ENCODE measurements around the gene TMCC1.
"Not testable (repeated sequence)": the region's sequence is repeated elsewhere in the genome, so short reads cannot be mapped to it uniquely, and the experiment has no call there.

Gene TMCC1

DNA sequence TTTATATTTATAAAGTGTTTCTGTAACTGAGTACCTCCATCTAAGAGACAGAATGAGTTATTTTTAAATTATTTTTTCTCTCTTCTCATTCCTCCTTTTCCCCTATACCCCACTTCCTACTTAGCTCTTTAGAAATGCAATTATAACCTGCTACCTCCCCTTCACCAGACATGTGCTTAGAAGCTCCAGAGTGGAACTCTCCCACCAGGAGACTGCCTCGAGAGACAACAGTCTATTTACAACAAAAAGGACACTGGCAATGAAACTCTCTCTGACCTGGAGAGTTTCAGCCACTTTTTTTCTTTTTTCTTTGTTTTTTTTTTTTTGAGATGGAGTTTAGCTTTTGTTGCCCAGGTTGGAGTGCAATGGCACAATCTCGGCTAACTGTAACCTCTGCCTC is 177.7 kb downstream of the TMCC1 start:
- DNase-seq = no peak

DNA sequence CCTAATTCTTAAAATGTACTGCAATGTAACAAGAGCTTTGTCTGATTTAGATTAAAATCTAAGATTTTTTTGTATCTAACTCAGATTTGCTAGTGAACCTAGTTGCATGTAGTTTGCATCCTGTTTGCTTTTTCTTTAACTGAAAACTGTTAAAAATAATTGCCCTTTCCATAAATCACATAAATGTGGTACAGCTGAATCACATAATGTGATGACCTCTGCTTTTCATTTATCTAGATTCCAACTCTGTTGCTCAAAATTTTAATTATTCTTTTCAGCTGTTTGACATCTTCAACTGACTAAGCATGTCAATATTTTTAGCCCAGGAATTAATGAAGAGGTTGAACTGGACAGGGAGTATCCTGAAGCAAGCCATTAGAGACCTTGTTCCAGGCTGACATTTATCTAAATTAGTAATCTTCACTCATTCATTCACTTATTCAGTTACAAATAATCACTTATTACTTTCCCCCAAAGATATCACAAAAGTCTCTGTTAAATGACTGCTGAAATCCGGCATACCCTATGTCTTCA is 185.1 kb downstream of the TMCC1 start:
- no peak for DNase-seq

DNA sequence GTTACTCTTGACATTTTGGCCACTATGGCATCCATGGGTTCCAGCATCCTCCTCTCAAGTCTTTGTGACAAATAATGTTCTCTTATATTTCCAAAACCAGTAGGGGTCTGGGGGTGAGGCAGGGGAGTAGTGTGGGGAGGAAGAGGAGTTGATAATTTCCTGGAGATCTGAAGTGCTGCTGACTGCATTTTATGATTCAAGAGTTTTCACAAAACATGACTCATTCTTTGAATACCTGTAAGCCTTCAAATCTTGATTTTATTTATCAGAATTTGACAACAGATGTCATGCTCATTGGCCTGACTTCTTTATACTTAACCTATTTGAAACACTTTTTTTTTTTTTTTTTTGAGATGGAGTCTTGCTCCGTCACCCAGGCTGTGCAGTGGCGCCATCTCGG is 188.2 kb downstream of the TMCC1 start:
- no peak for DNase-seq

DNA sequence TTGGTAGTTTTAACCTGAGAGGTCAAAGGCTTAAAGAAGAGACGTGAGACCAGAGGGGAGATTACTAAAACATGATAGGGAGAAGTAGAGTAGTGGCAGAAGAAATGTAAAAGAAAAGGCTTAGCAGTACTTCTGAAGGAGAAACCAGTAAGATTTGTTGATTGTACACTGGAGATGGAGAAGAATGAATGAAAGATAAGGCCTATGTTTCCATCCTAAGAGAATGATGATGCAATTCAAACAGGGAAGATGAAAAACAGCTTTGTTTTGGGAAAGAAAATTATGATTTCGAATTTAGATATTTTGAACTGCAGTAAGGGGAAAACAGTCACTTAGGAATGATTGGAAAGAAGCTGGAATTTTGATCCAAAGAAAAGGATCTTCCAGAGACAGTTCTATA is 189.6 kb downstream of the TMCC1 start:
- no peak for DNase-seq

DNA sequence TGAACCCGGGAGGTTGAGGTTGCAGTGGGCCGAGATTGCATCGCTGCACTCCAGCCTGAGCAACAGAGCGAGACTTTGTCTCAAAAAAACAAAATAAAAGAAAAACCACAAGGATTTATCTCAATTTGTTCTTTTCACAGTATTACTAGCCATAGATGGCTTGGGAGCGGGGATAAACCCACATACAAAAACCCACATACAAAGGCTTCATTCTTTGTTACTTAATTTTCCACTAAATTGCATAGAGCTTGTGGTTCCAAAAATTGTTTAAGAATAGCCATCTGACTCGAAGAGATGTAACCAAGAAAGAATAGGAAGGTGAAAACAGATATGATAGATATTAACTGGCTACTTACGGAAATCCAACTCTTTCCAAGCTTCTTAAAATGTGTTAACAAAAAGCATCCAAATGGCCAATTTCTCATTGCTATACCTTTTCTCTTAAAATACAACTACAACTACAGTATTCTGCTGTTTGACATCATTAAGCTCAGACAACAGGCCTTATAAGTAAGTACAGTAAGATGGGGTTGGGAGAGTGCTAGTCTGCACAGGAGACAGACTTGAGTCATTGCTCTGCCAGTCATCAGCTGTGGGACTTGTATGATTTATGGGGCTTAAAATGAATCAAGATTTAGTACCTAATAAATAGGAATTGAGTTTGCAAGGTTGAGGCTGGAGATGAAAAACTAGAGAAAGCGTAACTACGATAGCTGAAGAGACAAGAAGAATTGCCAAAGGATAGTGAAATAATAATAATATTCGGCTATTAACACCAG is 190.4 kb downstream of the TMCC1 start:
- no peak for DNase-seq

DNA sequence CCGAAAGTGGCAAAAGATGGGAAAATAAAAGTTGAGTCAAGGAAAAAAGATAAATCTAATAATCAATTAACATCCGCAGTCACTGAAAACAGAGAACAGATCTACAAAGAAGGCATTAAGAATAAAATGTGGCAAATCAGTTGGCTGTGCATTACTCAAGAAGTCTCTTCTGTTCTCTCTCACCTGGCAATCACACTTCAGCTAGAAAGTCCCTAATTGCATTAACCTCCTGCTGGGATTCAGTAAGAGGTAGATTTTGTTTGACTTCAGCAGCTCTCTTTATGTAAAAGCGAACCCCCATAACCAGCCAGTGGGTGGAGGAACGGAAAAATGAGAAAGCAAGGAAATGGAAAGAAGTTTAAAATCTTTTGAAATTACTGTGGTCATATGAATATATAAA is 192.3 kb downstream of the TMCC1 start:
- no peak for DNase-seq

DNA sequence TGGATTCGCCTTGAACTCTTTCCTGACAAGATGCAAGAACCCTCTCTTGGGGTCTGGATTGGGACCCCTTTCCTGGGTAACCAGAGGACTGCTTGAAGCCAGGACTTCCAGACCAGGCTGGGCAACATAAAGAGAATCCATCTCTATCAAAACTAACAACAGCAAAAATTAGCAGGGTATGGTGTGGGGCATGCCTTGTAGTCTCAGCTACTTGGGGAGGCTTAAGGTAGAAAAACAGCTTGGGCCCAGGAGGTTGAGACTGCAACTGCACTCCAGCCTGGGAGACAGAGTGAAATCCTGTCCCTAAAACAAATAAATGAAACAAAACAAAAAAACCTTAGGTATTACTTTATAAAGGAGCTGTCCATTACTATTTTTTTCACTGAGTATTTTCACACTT is 193.9 kb downstream of the TMCC1 start:
- DNase-seq = no peak

DNA sequence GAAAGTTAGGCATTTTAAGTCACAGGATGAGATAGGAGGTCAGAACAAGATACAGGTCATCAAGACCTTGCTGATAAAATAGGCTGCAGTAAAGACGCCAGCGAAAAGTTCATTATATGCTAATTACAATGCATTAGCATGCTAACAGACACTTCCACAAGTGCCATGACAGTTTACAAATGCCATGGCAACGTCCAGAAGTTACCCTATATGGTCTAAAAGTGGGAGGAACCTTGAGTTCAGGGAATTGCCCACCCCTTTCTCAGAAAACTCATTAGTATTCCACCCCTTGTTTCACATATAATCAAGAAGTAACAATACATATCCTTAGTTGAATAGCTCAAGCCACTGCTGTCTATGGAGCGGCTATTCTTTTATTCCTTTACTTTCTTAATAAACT is 194.3 kb downstream of the TMCC1 start:
- DNase-seq = no peak

DNA sequence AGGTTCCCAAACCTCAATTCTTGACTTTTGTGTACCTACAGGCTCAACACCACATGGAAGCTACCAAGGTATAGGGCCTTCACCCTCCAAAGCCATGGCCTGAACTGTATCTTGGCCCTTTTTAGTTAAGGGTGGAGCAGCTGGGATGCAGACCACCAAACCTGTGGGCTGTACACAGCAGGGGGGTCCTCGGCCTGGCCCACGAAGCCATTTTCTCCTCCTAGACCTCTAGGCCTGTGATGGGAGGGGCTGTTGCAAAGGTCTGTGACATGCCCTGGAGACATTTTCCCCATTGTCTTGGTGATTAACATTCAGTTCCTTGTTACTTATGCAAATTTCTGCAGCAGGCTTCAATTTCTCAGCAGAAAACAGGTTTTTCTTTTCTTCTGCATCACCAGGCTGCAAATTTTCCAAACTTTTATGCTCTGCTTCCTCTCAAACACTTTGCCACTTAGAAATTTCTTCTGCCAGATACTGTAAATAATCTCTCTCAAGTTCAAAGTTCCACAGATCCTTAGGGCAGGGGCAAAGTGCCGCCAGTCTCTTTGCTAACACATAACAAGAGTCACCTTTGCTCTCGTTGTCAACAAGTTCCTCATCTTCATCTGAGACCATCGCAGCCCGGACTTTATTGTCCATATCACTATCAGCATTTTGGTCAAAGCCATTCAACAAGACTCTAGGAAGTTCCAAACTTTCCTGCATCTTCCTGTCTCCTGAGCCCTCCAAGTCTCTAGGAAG is 196.1 kb downstream of the TMCC1 start:
- DNase-seq = no peak

DNA sequence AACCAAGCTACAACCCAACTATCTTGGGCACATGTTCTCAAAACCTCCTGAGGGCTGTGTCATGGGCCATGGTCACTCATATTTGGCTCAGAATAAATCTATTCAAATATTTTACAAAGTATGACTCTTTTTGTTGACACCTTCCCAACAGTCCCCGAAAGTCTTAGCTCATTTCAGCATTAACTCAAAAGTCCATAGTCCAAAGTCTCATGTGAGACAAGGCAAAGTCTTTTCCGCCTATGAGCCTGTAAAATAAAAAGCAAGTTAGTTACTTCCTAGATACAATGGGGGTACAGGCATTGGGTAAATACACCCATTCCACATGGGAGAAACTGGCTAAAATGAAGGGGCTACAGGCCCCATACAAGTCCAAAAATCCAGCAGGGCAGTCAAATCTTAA is 197.1 kb downstream of the TMCC1 start:
- not testable (repeated sequence) for DNase-seq

DNA sequence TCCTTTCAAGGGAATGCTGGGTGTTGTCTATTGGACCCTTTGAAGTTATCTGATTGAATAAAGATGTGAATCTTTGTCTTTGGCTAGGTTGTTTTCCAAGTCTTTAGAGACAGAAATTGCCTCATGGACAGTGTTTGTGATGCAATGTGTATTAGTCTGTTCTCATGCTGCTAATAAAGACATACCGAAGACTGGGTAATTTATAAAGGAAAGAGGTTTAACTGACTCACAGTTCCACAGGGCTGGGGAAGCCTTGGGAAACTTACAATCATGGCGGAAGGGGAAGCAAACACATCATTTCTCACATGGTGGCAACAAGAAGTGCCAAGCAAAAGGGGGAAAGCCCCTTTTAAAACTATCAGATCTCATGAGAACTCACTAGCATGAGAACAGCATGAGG is 198.3 kb downstream of the TMCC1 start:
- DNase-seq = no peak

DNA sequence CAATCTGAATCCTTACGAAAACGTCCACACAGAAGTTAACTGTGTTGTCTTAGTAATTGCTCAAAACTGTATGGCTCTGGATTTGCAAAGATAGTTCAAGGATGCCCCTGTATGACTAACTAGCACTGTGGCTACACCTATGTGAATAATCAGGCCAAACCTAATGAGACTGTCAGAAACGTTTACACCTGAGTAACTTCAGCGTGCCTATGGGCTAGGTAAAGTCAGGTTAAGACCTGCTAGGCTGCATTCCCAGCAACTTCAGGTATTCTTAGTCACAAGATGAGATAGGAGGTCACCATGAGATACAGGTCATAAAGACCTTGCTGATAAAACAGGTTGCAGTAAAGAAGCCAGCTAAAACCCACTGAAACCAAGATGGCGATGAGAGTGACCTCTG is 199.3 kb downstream of the TMCC1 start:
- DNase-seq = no peak

DNA sequence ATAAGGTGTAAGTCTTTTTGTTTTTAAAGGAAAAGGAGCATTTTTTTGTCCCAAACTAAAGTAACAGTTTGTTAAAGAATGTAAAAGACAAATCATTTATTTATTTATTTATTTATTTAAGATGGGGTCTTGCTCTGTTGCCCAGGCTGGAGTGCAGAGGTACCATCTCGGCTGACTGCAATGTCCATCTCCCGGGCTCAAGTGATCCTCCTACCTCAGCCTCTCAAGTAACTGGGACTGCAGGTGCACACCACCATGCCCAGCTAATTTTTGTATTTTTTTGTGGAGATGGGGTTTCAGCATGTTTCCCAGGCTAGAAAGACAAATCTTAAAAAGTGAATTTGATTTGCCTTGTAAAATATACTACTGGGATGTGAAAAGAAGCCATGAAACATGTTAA is 200.8 kb downstream of the TMCC1 start:
- DNase-seq = no peak

DNA sequence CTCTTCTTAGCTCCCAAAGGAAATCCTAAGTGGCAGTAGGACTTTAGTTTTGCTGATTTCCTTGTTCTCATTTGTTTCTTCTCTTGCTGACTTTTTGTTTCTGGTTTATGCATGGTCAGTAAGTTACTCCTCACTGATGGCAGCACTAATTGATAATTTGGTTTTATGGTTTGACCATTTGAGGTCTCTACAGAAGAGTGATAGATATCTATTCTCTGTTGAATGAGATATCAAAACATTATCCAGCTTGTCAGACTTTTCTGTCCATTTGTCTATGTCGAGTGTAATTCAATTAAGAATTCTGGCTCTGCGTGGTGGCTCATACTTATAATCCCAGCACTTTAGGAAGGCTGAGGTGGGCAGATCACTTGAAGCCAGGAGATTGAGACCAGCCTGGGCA is 202.5 kb downstream of the TMCC1 start:
- DNase-seq = no peak

DNA sequence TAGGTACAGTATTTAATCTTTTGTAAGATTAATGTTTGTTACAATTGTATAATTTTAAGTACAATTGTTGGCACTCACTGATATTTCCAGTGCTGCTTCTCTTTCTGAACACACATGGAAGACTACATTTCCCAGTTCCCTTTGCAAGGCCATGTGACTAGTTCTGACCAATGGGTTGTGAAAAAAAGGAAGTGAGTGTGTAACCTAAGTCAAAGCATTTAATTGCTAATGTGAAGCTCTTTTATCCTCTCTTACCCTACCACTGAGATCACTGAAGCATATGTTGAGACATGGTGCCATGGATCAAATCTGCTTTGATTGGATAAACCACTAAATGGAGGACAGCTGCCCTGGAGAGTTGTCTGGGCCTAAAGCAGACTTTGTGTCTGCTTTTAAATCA is 203.1 kb downstream of the TMCC1 start:
- DNase-seq = peak; percentile 19

DNA sequence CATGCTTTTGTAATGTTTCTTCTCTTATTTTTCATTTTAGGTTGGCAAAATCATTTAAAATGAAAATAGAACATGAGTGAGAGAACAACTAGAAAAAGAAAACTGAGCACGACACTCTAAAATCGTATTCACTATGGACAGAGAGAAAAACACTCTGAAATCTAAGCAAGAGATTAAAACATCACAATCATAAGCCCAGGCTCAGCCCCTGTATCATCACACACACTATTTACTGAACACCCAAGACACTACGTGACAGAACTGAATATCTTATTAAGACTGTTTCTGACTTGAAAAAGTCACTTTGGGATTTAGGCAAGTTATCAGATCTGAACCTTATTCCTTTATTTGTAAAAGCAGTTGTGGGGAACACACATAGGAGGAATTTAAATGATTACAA is 204.5 kb downstream of the TMCC1 start:
- DNase-seq = no peak

DNA sequence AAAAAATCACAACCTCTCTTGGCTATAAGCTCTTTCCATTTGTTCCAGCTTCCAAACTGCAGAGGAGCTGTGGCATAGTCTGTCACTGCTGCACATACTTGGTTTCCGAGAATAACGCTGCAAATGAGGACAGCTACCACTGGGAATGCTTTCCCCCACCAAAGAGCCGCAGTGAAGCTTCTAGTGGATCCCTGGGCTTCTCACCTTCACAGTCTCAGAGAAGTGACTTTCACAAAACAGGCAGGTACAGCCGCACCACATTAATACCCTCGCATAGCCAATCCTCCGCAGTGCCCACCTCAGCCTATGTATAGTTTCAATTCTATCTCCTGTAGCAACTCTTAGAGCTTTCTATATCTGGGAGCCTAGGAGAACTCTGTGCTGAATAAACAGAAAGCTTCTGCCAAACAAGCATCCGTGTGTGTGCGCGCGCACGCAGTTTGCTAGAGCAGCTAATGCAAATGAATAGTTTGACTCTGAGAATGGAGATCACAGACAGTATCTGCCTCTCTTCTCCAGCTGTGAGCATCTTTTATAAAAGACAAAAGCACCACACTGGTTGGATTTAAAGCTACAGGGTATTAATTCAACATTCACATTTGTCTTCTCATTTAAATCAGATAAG is 205.1 kb downstream of the TMCC1 start:
- no peak for DNase-seq

DNA sequence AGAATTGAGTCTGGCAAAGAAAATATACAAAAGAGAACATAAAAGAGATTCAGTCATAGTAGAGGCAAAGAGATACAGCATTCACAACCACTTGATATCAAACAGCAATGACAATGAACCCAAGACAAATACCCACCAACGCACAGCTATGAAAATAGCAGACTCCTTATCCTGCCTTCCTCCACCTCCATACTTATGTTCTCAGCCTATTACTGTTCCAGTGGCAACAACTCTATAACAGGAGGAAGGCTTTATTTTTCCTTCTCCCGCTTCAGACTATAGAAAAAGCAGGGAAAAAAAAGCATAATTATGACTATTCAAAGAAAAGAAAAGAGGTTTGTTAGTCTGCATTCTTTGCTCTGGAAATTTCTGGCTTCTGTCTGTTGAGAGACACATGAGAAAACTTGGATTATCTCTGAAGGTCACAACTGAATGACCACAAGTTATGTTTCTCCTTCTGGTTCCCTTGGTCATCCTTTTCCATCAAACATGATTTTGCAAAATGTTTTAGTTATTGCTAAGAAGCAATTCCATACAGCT is 205.9 kb downstream of the TMCC1 start:
- no peak for DNase-seq

DNA sequence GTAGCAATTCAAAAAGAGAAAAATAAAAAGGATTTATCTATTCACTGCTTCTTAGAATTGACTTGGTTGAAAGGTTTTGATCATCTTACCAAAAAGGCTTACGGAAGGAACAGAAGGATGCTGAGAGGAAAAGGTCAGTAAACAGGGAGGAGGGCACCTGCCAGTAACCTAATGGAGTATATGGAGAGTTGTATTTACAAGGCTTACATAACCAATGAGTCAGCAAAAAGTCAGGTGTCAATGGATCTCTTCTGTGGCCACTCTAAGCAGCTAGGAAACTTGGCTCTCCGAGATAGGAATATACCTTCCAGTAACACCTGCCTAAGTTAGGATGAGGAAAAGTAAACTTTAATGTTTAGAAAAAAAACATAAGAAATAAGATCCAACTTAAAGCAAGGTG is 206.6 kb downstream of the TMCC1 start:
- no peak for DNase-seq

DNA sequence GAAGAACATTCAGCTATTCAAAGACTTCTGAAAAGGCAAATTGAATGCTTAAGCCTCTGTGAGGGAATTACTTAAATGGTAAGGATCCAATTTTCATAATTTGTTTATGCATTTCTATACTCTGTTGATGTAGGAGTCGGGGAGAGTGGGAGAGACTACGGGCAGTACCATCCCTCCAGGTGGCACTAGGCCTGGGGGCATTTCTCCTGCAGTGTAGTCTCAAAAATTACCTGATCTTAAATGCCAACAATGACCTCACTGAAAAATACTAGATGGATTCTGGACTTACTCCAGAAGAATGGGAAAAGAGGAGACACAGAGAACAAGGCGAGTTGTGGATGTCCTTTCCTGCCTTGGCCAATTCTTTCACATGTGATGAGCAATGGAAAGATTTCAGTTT is 209.2 kb downstream of the TMCC1 start:
- no peak for DNase-seq

DNA sequence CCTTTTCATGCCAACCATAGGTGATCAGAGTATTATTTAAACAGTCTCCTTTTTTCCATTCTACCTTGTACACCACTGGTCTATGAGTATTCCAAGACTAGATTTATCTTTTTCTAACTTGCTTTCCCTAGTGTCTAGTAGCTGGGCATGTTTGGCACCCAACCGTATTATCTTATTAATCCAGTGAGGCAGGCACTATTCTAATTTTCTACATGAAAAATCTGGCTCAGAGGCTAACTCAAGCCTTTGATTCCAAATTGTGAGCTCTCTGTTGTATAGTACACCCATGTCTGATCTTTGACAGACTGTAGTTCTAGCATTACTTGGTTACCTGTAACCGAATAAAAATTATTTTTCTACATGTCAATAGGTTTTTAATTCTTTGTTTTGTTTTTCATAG is 210.3 kb downstream of the TMCC1 start:
- no peak for DNase-seq

DNA sequence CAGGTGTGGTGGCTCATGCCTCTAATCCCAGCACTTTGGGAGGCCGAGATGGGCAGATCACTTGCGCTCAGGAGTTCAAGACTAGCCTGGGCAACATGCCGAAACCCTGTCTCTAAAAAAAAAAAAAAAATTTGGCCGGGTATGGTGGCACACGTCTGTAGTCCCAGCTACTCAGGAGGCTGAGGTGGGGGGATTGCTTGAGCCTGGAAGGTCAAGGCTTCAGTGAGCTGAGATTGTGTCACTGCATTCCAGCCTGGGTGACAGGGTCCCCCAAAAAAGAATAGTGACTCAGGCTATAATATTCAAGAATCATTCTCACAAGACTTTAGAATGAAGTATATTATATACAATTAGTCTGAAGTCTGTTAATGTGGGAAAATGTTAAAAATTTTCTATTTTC is 216.5 kb downstream of the TMCC1 start:
- no peak for DNase-seq

DNA sequence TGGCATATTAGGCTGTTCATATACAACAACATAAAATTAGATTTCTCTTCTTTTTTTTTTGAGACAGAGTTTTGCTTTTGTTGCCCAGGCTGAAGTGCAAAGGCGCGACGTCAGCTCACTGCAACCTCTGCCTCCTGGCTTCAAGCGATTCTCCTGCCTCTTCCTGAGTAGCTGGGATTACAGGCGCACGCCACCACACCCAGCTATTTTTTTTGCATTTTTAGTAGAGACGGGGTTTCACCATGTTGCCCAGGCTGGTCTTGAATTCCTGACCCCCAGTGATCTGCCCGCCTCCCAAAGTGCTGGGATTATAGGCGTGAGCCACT is 218.8 kb downstream of the TMCC1 start:
- DNase-seq = not testable (repeated sequence)
